ENCODE data around the gene NR1I3.

NR1I3 gene

DNA sequence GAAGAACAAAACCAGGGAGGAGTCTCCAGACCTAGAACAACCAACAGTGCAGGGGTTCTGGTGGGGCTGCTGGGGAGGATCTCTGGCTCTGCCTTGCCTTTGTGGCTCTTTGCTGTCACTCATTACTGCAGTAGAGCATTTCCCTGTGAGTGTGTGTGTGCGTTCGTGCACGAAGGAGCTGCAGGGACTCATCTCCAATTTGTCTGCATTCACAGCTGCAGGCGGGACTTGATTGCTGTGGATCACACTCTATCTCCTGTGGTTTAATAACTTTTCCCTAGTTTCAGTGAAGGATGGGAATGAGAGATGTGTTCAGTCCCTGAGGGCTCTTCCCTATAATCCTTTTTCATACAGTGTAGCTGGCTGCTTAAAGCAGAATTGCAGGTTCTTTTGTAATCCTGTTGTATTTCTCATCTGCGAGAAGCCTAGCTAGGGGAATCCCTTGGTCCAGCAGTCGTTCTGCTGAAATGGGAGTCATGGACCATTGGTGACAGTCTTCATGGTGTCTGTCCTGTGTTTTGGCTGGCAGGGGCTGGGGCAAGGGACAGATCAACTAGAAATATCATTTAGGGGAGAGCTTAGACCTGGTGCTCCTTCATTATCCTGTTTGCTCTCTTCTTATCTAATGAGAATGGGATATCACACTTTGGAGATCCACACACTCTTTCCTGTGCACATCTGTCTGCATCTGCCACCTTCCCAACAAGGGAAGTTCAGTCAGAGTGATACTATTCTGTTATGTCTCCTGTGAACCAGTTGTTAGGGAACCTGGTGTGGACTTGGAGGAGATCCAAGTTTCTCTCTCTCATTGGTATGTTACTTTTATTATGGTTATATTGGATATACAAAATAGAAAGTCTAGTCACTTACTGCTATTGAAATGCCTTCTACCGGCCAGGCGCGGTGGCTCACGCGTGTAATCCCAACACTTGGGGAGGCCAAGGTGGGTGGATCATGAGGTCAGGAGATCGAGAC is 23.5 kb upstream of the NR1I3 start (continued):
- TF ChIP-seq ZNF707 (tag by site-specific recombination; IDR thresholded peaks at IDR 0.05) (no peak), SETDB1 (IDR thresholded peaks at IDR 0.05; ENCODE audit: insufficient read length, low read length) (no peak)
- TF ChIP-seq, protein P1, sequence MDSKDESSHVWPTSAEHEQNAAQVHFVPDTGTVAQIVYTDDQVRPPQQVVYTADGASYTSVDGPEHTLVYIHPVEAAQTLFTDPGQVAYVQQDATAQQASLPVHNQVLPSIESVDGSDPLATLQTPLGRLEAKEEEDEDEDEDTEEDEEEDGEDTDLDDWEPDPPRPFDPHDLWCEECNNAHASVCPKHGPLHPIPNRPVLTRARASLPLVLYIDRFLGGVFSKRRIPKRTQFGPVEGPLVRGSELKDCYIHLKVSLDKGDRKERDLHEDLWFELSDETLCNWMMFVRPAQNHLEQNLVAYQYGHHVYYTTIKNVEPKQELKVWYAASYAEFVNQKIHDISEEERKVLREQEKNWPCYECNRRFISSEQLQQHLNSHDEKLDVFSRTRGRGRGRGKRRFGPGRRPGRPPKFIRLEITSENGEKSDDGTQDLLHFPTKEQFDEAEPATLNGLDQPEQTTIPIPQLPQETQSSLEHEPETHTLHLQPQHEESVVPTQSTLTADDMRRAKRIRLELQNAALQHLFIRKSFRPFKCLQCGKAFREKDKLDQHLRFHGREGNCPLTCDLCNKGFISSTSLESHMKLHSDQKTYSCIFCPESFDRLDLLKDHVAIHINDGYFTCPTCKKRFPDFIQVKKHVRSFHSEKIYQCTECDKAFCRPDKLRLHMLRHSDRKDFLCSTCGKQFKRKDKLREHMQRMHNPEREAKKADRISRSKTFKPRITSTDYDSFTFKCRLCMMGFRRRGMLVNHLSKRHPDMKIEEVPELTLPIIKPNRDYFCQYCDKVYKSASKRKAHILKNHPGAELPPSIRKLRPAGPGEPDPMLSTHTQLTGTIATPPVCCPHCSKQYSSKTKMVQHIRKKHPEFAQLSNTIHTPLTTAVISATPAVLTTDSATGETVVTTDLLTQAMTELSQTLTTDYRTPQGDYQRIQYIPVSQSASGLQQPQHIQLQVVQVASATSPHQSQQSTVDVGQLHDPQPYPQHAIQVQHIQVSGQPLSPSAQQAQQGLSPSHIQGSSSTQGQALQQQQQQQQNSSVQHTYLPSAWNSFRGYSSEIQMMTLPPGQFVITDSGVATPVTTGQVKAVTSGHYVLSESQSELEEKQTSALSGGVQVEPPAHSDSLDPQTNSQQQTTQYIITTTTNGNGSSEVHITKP (tag by site-specific recombination; IDR thresholded peaks at IDR 0.05): peak; percentile 75
- TF ChIP-seq, protein P2, sequence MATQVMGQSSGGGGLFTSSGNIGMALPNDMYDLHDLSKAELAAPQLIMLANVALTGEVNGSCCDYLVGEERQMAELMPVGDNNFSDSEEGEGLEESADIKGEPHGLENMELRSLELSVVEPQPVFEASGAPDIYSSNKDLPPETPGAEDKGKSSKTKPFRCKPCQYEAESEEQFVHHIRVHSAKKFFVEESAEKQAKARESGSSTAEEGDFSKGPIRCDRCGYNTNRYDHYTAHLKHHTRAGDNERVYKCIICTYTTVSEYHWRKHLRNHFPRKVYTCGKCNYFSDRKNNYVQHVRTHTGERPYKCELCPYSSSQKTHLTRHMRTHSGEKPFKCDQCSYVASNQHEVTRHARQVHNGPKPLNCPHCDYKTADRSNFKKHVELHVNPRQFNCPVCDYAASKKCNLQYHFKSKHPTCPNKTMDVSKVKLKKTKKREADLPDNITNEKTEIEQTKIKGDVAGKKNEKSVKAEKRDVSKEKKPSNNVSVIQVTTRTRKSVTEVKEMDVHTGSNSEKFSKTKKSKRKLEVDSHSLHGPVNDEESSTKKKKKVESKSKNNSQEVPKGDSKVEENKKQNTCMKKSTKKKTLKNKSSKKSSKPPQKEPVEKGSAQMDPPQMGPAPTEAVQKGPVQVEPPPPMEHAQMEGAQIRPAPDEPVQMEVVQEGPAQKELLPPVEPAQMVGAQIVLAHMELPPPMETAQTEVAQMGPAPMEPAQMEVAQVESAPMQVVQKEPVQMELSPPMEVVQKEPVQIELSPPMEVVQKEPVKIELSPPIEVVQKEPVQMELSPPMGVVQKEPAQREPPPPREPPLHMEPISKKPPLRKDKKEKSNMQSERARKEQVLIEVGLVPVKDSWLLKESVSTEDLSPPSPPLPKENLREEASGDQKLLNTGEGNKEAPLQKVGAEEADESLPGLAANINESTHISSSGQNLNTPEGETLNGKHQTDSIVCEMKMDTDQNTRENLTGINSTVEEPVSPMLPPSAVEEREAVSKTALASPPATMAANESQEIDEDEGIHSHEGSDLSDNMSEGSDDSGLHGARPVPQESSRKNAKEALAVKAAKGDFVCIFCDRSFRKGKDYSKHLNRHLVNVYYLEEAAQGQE (tag by site-specific recombination; IDR thresholded peaks at IDR 0.05): peak; percentile 84

DNA sequence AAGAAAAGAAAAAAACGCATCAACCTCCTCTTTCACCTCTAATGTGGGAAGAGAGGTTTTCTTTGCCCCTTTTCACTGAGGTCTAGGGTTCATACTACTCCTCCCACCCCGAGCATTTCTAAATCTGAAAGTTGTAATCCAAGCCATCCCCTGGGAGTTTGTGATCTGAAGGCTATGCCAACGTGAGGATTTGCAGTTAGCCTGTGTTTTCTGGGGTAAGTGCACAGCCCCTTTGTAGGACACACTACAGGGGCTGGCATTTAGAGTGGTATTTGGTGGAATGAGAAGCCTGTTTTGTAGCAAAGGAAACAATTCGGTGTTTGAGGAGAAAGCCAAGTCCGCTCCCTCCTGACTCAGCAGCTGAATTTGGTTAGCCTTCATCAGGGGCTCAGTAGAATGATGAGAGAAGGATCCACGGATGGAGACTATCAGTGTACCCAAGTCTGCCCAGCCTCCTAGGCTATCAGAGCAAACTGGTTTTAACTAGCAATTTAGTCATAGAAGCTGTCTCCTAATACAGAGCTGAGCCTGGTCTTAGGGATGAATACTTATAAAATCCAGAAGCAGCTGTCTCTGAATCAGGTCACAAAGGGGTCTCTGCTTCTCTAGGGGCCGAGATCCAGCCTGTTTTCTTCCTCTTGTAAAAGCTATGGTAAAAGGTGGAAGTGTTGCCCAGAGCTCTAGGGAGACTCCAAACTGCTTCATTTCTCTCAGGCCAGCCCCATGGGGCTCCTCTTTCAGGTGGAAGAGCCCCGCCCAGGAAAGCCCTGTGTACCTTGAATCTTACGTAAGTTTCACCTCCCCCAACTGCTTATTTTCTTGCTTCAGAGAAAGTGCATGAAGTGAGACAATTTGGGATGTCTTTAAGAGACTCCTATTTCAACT is 22.6 kb upstream of the NR1I3 start:
- CTCF ChIA-PET: interaction anchor here (0.6 to 2.5 kb wide), 7 partner anchors 8 to 122 kb away, joined by 3 to 11 read pairs (median 5); partner anchors contain the start of genes SDHC and TOMM40L
- no peak overlapping the region for H3K27ac ChIP-seq (ENCODE audit: extremely low read depth, low read depth, low read length)
- no peaks in the 10 kb centered on the region for H3K36me3 ChIP-seq (ENCODE audit: control insufficient read depth in 2 of 2, insufficient read depth in 1 of 2, low read length in 2 of 2)
- H3K4me1 ChIP-seq (ENCODE audit: control insufficient read depth, insufficient read depth, low read length): peaks cover 6% of the 10 kb centered on the region; the same call in 1 of the 2 replicates
- H3K9me3 ChIP-seq (ENCODE audit: control insufficient read depth, insufficient read depth, low read depth, low read length): no peaks in the 10 kb centered on the region
- POLR2A ChIA-PET: no interaction called here
- H3K4me3 ChIP-seq (ENCODE audit: low read depth, low read length): no peak overlapping the region
- TF ChIP-seq ZBTB17 (tag by site-specific recombination; IDR thresholded peaks at IDR 0.05) (peak; percentile 82), GLIS1 (tag by site-specific recombination; IDR thresholded peaks at IDR 0.05) (0 out of 2 replicates have a peak, but pooled peaks have one; percentile 14), ZNF433 (tag by site-specific recombination; IDR thresholded peaks at IDR 0.05; ENCODE audit: low read depth) (no peak), ZNF10 (tag by site-specific recombination; IDR thresholded peaks at IDR 0.05) (peak; percentile 32; the same call in 1 of the 2 replicates)

DNA sequence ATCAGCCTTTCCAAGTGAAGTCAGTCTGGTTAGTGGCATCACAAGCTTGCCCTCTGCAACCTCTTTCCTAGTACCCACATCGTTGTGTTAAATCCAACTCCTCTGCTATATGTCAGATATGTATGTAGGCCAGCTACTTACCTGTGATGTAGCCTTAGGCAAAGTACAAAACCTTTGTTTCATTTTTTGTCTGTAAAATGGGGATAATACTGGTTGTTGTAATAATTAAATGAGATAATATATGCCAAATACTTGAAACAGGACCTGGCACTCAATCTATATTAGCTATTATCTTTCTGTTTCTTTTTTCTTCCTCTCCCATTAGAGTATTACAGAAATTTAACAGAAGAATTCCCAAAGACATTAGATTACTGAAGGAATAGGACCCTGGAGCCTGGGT is 21.8 kb upstream of the NR1I3 start:
- ChIA-PET POLR2A (interaction anchor here (2.1 kb wide), 1 partner anchor 12 kb away, joined by 6 read pairs; no protein-coding TSS in a partner anchor), CTCF (interaction anchor here (0.6 to 2.5 kb wide), 3 partner anchors 9 to 103 kb away, joined by 3 to 11 read pairs (median 3); partner anchors contain the start of gene TOMM40L)
- no peaks in the 10 kb centered on the region for H3K9me3 ChIP-seq (ENCODE audit: control insufficient read depth, insufficient read depth, low read depth, low read length)
- TF ChIP-seq ZNF664 (tag by site-specific recombination; IDR thresholded peaks at IDR 0.05): peak; percentile 98
- TF ChIP-seq ZNF621 (tag by site-specific recombination; IDR thresholded peaks at IDR 0.05): no peak
- H3K36me3 ChIP-seq (ENCODE audit: control insufficient read depth in 2 of 2, insufficient read depth in 1 of 2, low read length in 2 of 2): no peaks in the 10 kb centered on the region
- peaks cover 6% of the 10 kb centered on the region; the same call in 1 of the 2 replicates for H3K4me1 ChIP-seq (ENCODE audit: control insufficient read depth, insufficient read depth, low read length)
- H3K27ac ChIP-seq (ENCODE audit: extremely low read depth, low read depth, low read length): no peak overlapping the region
- H3K4me3 ChIP-seq (ENCODE audit: low read depth, low read length): no peak overlapping the region

Data from HEK293 (cell line).